Measurements from ENCODE around the gene LY6G6F.
"Not testable (repeated sequence)": the region's sequence is repeated elsewhere in the genome, so short reads cannot be mapped to it uniquely, and the experiment has no call there.

Gene LY6G6F

GRCh38 chr6:31702819-31703716 is 3.6 kb upstream of the LY6G6F start, which contains the start of gene ABHD16A:
Gene ABHD16A, minus strand, starts transcription at chr6:31703324. Its CDS starts 43 bp downstream, at chr6:31703281.
- DNase-seq: peak; percentile 79

DNA sequence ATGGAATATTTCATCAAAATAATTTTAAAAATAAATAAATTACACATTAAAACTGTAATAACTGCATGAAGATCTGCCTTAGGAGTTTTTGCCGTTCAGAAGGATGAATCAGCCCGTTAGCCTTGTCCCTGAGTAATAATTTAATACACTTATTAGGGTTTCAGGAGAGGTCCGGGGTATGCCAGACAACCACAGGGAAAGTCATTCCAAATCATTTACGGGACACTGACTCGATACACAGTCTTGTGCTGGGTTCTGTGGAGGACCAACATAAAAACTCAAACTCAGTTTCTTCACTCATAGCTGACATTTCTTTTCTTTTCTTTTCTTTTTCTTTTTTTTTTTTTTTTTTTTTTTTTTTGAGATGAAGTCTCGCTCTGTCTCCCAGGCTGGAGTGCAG is 735 bp upstream of the LY6G6F start:
- DNase-seq: no peak

- no peak for DNase-seq
Measured at GRCh38 chr6:31707701-31708100, 1.0 kb downstream of the LY6G6F start.

DNA sequence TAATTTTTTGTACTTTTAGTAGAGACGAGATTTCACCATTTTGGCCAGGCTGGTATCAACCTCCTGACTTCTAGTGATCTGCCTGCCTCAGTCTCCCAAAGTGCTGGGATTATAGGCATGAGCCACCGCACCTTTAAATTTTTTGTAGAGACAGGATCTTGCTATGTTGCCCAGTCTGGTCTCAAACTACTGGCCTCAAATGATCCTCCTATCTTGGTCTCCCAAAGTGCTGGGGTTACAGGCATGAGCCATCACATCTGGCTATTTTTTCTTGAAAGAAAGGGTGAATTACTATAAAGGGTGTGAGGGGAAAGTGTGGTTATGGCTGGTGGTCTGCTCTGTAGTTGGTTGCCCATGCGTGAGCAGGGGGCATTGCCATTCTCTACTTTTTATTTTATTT is 1.6 kb downstream of the LY6G6F start:
- no peak for DNase-seq

- not testable (repeated sequence) for DNase-seq
Measured at GRCh38 chr6:31709157-31709556, 2.5 kb downstream of the LY6G6F start.

DNA sequence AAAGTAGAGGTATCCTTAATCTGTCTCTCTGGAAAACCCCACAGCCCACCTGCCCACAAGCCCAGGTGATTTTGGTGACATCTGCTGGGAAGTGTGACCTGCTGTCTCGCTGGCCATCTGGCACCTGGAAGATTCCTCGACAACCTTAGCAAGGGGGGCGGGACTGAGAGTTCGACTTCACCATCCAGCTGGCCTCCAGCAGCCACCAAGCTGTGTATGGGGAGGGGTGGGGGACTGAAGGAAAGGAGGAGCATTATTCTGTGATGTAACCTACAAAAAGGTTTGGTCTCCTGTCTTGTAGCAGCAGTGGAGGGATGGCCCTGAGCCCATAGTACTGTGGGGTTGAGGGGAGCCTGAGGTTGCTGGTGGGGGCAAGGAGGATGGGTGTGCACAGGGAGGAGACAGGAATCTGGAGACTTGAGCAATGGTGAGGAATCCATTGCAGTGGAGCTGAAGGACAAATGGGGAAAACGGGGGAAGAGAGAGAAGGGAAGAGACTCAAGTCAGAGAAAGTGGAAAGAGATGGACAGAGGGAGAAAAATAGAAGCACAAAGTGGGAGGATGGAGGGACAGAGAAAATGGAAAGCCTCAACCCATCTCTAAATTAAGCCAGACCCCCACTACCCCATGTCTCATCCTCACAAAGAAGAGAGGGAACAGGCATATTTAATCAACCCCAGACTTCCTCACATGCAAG is 4.0 kb downstream of the LY6G6F start:
- DNase-seq: no peak

GRCh38 chr6:31711233-31711632 is 4.6 kb downstream of the LY6G6F start:
- no peak for DNase-seq

DNA sequence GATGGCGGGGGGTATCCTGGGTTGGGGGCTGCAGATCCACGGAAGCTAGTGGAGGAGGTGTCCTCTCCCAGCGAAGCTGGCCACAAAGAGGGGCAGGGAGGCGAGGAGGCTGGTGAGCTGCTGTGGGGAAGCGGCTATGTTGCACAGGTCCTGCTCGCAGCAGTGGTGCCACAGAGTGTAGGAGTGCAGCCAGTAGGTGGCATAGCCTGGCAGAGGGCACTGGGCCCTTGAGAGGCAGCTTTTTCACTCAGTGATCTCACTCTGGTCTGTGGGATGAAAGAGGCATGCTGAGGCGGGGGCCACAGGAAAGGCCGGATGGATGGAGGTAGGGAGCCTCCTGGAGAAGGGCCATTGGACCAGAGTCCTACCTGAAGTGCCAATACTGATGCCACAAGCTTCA is 5.6 kb downstream of the LY6G6F start:
- no peak for DNase-seq

- DNase-seq: no peak
Measured at GRCh38 chr6:31713465-31713864, 6.8 kb downstream of the LY6G6F start.

DNA sequence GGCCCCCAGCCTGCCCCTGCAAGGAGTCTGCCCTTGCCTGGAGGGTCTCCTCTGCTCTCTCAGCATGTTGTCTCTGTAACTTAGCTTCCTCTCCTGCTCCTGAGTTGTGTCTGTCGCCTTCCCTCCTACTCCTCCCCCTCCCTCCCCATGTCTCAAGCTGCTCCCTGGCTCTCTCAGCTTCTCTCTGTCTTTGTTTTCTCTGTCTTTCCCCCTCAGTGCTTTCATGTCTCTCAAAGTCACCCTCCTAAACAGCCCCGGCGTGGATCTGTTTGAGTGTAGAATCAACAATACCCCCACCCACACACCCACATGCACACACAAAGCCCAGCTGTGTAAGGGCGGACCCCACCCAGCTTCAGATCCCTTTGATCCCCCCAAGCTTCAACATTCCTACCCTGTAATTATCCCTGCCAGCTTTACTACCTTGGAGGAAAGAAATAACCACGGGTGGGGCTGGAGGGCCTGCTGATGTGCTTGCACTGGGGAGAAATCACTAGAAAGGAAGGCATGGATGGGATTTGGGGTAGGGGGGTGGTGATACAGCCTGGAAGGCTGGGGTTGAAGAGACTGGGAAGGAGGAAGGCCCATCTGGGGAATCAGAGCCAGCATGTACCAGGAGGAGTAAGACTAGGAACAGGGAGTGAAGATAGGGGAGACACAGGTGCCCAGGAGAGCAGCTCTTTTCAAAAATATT is 7.5 kb downstream of the LY6G6F start:
- DNase-seq: no peak

- DNase-seq: no peak
Measured at GRCh38 chr6:31715022-31715958, 8.6 kb downstream of the LY6G6F start, which contains the start of gene LY6G6D. Gene LY6G6D, plus strand, starts transcription at chr6:31715348. Its CDS starts 8 bp downstream, at chr6:31715356.

DNA sequence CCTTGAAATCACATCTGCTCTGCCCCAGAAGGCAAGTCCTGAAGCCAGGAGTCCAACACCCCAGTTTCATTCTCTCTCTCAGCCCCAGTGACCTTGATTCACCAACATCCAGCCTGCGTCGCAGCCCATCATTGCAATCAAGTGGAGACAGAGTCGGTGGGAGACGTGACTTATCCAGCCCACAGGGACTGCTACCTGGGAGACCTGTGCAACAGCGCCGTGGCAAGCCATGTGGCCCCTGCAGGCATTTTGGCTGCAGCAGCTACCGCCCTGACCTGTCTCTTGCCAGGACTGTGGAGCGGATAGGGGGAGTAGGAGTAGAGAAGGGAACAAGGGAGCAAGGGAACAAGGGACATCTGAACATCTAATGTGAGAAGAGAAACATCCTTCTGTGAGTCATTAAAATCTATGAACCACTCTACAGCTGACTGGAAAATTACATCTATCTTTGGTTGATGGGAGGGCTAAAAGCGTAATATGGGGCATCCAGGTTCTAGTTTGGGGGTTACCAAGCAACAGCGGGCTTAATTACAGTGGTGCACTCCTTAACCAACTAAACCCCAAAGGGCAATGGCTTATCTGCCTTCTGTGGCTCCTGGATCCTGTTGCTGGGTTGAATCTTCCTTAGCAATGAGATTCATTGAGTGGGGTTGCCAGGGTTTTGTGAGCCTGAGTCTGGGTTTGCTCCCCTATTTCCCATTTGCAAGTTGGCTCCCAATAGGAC is 11.0 kb downstream of the LY6G6F start:
- DNase-seq: no peak

DNA sequence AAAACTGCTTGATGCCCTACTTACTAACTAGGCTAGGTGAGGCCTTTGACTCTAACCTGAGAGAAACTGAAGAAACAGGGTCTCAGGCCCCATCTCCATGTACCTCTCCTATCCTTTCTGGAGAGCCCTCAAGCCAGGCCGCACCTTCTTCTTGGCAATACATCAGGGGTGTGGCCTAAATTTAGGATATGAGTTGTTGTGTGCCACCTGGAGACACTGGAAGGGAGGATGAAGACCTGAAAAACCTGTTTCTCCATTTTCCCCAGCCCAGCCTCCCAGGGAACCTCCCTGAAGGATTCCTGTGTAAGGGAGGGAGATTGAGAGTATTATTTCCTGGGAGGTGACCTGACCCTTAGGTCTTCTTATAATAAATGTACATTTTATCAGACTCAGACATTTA is 11.6 kb downstream of the LY6G6F start:
- no peak for DNase-seq

- DNase-seq: no peak
Measured at GRCh38 chr6:31719001-31719400, 12.3 kb downstream of the LY6G6F start.

DNA sequence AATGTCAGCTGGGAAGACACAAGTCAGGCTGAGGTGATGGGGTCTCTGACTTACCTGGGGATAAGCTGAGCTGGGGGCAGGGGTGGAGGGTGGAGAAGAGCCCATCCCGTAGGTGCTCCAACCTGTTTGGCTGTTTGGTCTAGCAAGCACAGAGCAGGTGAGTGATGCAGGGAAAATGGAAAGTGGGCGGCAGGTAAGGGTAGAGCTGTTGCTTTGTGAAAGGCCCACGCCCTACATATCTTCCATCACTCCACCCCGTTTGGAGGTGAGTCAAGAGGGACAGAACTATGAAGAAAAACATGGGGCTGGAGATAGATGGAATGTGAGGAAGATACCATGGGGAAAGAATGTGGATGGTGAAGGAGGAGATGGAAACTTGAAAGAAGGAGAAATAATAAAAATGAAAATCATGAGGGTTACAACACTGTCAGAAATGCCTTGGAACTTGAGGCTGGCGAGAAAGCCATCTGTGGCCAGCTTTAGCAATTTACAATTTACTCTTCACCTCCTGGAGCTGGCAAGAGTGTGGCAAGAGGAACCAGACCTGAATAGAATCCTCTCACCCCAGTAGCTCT is 13.6 kb downstream of the LY6G6F start:
- no peak for DNase-seq

DNA sequence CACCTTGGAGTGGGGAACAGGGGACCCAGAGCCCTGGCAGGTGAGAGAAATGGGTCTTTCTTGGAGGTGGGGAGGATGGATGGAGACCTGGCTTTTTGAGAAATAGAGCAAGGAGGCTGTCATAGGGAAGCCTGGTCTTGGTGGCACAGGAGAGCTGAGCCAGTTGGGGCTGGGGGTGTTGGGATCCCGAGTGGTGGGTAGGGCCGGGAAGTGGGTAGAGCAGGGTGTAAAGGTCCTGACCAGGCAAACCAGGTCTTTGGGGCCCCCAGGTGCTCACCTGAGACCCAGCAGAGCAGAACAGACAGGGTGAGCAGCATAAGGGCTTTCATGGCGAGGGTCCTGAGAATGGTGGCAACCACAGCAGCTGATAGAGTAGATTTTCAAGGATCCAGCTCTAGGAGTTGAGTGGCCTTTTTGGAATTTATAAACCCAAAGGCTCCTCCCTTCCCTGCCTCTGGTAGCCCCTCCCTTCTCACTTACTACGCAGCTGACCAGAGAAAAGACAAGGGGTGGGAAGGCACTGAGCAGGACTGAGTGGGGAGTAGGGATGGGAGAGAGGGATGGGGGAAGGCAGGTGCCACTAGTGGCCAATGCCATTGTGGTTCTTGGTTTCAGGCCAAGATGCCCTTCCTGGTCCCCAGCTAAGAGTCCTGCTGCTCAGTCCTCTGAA is 14.8 kb downstream of the LY6G6F start, which contains the start of gene LY6G6C:
Gene LY6G6C, minus strand, starts transcription at position 396 of the 670 bp plus-strand sequence. Its CDS starts 67 bp downstream, at position 329.
- DNase-seq: no peak

GRCh38 chr6:31722173-31722572 is 15.5 kb downstream of the LY6G6F start:
- DNase-seq: no peak

DNA sequence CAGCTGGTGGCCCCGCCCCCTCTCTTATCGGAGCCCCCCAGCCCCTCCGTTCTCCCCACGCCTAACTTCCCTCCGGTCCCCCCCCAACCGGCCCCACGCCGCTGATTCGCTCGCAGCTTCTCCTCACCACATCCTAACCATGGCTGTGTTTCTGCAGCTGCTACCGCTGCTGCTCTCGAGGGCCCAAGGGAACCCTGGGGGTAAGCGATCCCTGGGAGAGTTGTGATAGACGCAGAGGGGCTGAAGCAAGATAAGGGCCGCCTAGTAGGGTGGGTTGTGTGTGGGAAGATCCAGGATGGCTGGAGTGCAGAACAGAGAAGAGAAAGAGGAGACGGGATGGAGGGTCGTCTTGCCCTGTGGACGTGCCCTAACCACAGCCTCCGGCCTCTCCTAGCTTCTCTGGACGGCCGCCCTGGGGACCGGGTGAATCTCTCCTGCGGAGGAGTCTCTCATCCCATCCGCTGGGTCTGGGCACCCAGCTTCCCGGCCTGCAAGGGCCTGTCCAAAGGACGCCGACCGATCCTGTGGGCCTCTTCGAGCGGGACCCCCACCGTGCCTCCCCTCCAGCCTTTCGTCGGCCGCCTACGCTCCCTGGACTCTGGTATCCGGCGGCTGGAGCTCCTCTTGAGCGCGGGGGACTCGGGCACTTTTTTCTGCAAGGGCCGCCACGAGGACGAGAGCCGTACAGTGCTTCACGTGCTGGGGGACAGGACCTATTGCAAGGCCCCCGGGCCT is 16.7 kb downstream of the LY6G6F start, which contains the start of gene MPIG6B:
Gene MPIG6B, plus strand, starts transcription at position 129 of the 735 bp plus-strand sequence. Its CDS starts 11 bp downstream, at position 140.
- DNase-seq: no peak

- no peak for DNase-seq
Measured at GRCh38 chr6:31723980-31724691, 17.5 kb downstream of the LY6G6F start.

Measured in SIG-M5 (cell line).